ENCODE results near the gene CECR2. TPM values are rescaled to one million over a fixed set of nuclear protein-coding genes. Genes with fewer than 3 reads are reported as not detected.

Gene CECR2
- polyA plus RNA-seq, 1 of the 3 experiments (the other 2 are of a cell fraction), result not detected

DNA sequence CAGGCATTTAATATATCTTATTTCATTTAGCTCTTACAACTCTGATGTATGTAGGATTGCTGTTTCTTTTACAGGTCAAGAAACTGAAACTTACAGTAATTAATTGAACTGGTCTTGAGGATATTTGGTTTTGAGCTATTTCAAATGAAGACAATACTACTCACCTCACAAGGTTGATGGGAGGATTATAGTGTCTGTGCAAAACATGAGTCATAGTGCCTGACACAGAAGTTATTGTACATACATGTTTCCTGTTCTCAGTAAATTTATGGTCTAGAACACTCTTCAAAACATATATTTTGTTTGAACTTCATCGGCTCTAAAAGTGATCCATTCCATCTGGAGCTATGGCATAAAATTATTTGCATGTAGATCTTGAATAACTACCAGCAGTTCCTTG lies 61.9 kb downstream of the CECR2 start:
- POLR2A ChIA-PET, result no interaction called here
- Histone ChIP-seq H3K4me2 (no peak overlapping the region), H3K9me2 (no peaks in the 10 kb centered on the region), H3K4me1 (ENCODE audit: control insufficient read depth in 1 of 2, insufficient read depth in 2 of 2, low read depth in 1 of 2, low read length in 1 of 2) (no peaks in the 10 kb centered on the region), H2AFZ (ENCODE audit: low read depth) (no peak overlapping the region), H3F3A (replicated peaks; ENCODE audit: insufficient read depth) (no peaks in the 10 kb centered on the region), H3K36me3 (replicated peaks in 1 of 2; ENCODE audit: control insufficient read depth in 1 of 2, insufficient read depth in 2 of 2, low read length in 1 of 2) (no peaks in the 10 kb centered on the region), H3K27ac (ENCODE audit: low read depth in 2 of 2, low read length in 1 of 2) (no peak overlapping the region), H4K20me1 (ENCODE audit: insufficient read depth) (no peaks in the 10 kb centered on the region), H3K9ac (no peak overlapping the region), H3K79me2 (ENCODE audit: insufficient read depth) (no peaks in the 10 kb centered on the region), H3K4me3 (ENCODE audit: low read depth in 2 of 2, low read length in 1 of 2) (no peak overlapping the region), H3K9me3 (no peaks in the 10 kb centered on the region), H3K27me3 (ENCODE audit: insufficient read depth) (peaks cover 10% of the 10 kb centered on the region; the same call in 1 of the 2 replicates)
- TF ChIP-seq FOXJ3 (CRISPR knock-in tag; IDR thresholded peaks at IDR 0.05), result no peak
- TF ChIP-seq EZH2phosphoT487 (IDR thresholded peaks at IDR 0.05; ENCODE audit: borderline replicate concordance, low read depth), result no peak
- no peak for TF ChIP-seq MXI1 (IDR thresholded peaks at IDR 0.05; ENCODE audit: low read depth, low read length)
- TF ChIP-seq JUND (IDR thresholded peaks at IDR 0.05), result no peak
- TF ChIP-seq RCOR1 (IDR thresholded peaks at IDR 0.05; ENCODE audit: low read length), result no peak
- no peak for TF ChIP-seq POLR2AphosphoS5 (IDR thresholded peaks at IDR 0.05; ENCODE audit: low read depth, low read length)
- TF ChIP-seq, protein P1, sequence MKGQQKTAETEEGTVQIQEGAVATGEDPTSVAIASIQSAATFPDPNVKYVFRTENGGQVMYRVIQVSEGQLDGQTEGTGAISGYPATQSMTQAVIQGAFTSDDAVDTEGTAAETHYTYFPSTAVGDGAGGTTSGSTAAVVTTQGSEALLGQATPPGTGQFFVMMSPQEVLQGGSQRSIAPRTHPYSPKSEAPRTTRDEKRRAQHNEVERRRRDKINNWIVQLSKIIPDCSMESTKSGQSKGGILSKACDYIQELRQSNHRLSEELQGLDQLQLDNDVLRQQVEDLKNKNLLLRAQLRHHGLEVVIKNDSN (IDR thresholded peaks at IDR 0.05; ENCODE audit: borderline replicate concordance, low read depth), result no peak
- TF ChIP-seq, protein P2, sequence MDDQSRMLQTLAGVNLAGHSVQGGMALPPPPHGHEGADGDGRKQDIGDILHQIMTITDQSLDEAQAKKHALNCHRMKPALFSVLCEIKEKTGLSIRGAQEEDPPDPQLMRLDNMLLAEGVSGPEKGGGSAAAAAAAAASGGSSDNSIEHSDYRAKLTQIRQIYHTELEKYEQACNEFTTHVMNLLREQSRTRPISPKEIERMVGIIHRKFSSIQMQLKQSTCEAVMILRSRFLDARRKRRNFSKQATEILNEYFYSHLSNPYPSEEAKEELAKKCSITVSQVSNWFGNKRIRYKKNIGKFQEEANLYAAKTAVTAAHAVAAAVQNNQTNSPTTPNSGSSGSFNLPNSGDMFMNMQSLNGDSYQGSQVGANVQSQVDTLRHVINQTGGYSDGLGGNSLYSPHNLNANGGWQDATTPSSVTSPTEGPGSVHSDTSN (IDR thresholded peaks at IDR 0.05), result no peak
- TF ChIP-seq YY1 (IDR thresholded peaks at IDR 0.05; ENCODE audit: low read depth), result no peak
- no peak for TF ChIP-seq RAD21 (IDR thresholded peaks at IDR 0.05; ENCODE audit: low read length)
- TF ChIP-seq GATA2 (CRISPR knock-in tag; IDR thresholded peaks at IDR 0.05), result no peak
- TF ChIP-seq, protein P3, sequence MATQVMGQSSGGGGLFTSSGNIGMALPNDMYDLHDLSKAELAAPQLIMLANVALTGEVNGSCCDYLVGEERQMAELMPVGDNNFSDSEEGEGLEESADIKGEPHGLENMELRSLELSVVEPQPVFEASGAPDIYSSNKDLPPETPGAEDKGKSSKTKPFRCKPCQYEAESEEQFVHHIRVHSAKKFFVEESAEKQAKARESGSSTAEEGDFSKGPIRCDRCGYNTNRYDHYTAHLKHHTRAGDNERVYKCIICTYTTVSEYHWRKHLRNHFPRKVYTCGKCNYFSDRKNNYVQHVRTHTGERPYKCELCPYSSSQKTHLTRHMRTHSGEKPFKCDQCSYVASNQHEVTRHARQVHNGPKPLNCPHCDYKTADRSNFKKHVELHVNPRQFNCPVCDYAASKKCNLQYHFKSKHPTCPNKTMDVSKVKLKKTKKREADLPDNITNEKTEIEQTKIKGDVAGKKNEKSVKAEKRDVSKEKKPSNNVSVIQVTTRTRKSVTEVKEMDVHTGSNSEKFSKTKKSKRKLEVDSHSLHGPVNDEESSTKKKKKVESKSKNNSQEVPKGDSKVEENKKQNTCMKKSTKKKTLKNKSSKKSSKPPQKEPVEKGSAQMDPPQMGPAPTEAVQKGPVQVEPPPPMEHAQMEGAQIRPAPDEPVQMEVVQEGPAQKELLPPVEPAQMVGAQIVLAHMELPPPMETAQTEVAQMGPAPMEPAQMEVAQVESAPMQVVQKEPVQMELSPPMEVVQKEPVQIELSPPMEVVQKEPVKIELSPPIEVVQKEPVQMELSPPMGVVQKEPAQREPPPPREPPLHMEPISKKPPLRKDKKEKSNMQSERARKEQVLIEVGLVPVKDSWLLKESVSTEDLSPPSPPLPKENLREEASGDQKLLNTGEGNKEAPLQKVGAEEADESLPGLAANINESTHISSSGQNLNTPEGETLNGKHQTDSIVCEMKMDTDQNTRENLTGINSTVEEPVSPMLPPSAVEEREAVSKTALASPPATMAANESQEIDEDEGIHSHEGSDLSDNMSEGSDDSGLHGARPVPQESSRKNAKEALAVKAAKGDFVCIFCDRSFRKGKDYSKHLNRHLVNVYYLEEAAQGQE (IDR thresholded peaks at IDR 0.05; ENCODE audit: low read depth, low read length), result no peak
- TF ChIP-seq, protein P4, sequence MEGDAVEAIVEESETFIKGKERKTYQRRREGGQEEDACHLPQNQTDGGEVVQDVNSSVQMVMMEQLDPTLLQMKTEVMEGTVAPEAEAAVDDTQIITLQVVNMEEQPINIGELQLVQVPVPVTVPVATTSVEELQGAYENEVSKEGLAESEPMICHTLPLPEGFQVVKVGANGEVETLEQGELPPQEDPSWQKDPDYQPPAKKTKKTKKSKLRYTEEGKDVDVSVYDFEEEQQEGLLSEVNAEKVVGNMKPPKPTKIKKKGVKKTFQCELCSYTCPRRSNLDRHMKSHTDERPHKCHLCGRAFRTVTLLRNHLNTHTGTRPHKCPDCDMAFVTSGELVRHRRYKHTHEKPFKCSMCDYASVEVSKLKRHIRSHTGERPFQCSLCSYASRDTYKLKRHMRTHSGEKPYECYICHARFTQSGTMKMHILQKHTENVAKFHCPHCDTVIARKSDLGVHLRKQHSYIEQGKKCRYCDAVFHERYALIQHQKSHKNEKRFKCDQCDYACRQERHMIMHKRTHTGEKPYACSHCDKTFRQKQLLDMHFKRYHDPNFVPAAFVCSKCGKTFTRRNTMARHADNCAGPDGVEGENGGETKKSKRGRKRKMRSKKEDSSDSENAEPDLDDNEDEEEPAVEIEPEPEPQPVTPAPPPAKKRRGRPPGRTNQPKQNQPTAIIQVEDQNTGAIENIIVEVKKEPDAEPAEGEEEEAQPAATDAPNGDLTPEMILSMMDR (IDR thresholded peaks at IDR 0.05), result no peak
- no peak for TF ChIP-seq RFX5 (IDR thresholded peaks at IDR 0.05; ENCODE audit: low read length)
- TF ChIP-seq, protein P5, sequence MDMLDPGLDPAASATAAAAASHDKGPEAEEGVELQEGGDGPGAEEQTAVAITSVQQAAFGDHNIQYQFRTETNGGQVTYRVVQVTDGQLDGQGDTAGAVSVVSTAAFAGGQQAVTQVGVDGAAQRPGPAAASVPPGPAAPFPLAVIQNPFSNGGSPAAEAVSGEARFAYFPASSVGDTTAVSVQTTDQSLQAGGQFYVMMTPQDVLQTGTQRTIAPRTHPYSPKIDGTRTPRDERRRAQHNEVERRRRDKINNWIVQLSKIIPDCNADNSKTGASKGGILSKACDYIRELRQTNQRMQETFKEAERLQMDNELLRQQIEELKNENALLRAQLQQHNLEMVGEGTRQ (IDR thresholded peaks at IDR 0.05; ENCODE audit: borderline replicate concordance, low read depth, low read length), result no peak
- no peak for DNase-seq
- WGBS (ENCODE audit: low lambda C conversion rate), result 0% methylated on average over 1 of the region's 1 CpG
- CTCF ChIA-PET, result no interaction called here
